NT2/D1 (cell line): Measurements from ENCODE around the gene FAM169A.

Experiments
- SUZ12 ChIP-seq: IDR thresholded peaks from 2 replicates; pipeline ENCODE4 v1.6.1; 2011; ENCODE audit not compliant: insufficient read length, insufficient read depth; ENCODE audit errors: extremely low read depth
- YY1 ChIP-seq: IDR thresholded peaks from 2 replicates; pipeline ENCODE4 v1.6.1; 2011; ENCODE audit not compliant: insufficient read length, insufficient read depth

DNA sequence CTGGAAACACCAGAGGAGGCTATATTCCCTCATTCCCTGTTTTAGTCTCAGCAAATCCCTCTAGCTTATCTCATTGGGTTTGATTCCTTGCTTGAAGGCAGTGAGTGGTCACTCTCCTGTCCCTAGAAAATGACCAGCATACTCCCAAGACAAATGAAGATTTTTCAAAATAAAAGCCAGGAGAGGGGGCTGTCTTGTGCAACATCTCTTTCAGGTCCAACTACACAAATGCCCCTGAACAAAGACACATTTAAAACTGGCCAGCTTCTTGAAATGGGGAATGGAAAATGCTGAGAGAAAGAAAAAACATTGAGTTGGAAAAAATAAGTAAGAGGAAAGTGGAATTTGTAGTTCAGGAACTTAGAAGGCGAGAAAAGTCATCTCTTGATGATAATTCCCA lies 49.3 kb upstream of the FAM169A start:
- no peak for TF ChIP-seq SUZ12
- no peak for TF ChIP-seq YY1
